22Rv1 (cell line): ENCODE results near the gene DIRAS1.
"Not testable (repeated sequence)": the region's sequence is repeated elsewhere in the genome, so short reads cannot be mapped to it uniquely, and the experiment has no call there.

Experiments used
- H3K27ac ChIP-seq: fragments of 450-650 bp; 2 replicates; pipeline ENCODE4 v1.5.1; 2017
- ZFX ChIP-seq: fragments of 450-650 bp; IDR thresholded peaks from 2 replicates; pipeline ENCODE4 v1.6.1; 2017; ENCODE audit warnings: antibody characterized with exemption, borderline replicate concordance
- TF ChIP-seq, protein P1 (sequence below): fragments of 450-650 bp; IDR thresholded peaks from 2 replicates; pipeline ENCODE4 v1.5.1; 2017; ENCODE audit warnings: mild to moderate bottlenecking

The DIRAS1 gene

DNA sequence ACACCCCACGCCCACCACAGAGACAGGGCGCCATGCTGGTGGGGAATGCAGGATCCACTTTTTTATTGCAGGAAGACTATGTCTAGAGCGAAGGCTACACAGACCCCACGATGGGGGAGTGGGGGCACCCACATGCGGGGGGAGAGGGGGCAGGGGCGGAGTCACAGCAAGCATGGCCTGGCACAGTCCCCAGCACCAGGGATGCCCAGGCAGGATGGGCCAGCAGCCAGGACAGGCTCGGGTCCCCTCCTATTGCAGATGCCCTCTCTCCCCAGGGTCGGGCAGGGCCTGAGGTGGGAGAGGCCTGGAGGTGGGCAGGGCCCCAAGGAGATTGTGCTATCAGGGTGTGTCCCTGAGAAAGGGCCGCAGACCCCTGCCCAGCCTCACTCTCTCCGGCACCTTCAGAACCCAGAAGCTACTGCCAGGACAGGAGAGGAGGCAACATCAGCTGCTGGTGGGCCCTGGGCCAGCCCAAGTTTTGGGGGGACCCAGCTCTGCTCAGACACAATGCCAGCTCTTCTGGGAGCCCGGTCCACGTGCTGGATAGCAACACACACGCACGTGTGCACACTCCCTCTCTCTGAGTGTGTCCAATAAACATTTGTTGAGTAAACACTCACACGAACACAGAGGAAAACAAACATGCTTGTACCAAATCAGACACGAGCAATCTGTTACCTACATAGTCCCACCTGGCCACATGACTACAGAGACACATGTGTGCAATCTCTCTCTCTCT is 6.5 kb downstream of the DIRAS1 start:
- TF ChIP-seq, protein P1, sequence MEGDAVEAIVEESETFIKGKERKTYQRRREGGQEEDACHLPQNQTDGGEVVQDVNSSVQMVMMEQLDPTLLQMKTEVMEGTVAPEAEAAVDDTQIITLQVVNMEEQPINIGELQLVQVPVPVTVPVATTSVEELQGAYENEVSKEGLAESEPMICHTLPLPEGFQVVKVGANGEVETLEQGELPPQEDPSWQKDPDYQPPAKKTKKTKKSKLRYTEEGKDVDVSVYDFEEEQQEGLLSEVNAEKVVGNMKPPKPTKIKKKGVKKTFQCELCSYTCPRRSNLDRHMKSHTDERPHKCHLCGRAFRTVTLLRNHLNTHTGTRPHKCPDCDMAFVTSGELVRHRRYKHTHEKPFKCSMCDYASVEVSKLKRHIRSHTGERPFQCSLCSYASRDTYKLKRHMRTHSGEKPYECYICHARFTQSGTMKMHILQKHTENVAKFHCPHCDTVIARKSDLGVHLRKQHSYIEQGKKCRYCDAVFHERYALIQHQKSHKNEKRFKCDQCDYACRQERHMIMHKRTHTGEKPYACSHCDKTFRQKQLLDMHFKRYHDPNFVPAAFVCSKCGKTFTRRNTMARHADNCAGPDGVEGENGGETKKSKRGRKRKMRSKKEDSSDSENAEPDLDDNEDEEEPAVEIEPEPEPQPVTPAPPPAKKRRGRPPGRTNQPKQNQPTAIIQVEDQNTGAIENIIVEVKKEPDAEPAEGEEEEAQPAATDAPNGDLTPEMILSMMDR: no peak
- no peak for TF ChIP-seq ZFX
- no peak overlapping the region for H3K27ac ChIP-seq

- H3K27ac ChIP-seq: not testable (repeated sequence)
Observed at GRCh38 chr19:2714102-2714501, 7.1 kb downstream of the DIRAS1 start.

GRCh38 chr19:2713170-2713569 is 8.0 kb downstream of the DIRAS1 start:
- H3K27ac ChIP-seq: not testable (repeated sequence)

- no peak overlapping the region for H3K27ac ChIP-seq
- TF ChIP-seq, protein P1: no peak
- TF ChIP-seq ZFX: no peak
Observed at GRCh38 chr19:2711875-2712205, 9.3 kb downstream of the DIRAS1 start.

- TF ChIP-seq, protein P1: no peak
- no peak for TF ChIP-seq ZFX
- H3K27ac ChIP-seq: no peak overlapping the region
Observed at GRCh38 chr19:2711172-2711874, 9.8 kb downstream of the DIRAS1 start.

- no peak overlapping the region for H3K27ac ChIP-seq
- TF ChIP-seq, protein P1: no peak
- TF ChIP-seq ZFX: no peak
Observed at GRCh38 chr19:2706251-2706650, 14.9 kb downstream of the DIRAS1 start.

- no peak overlapping the region for H3K27ac ChIP-seq
- TF ChIP-seq ZFX: no peak
- TF ChIP-seq, protein P1: no peak
Observed at GRCh38 chr19:2703691-2704216, 17.4 kb downstream of the DIRAS1 start.

GRCh38 chr19:2703077-2703437 is 18.1 kb downstream of the DIRAS1 start:
- H3K27ac ChIP-seq: no peak overlapping the region
- TF ChIP-seq, protein P1: no peak
- no peak for TF ChIP-seq ZFX
